Lung (tissue), 13 donors: ENCODE results near the gene SPRR5. TPM values are rescaled to one million over a fixed set of nuclear protein-coding genes. Genes with fewer than 3 reads are reported as not detected.

Experiments used
- ATAC-seq: fragments of 200-7000 bp; cut with Tn5 transposase; one replicate; pipeline ENCODE4 v1.9.1; 2020; ENCODE audit warnings: moderate number of reproducible peaks; ENCODE audit not compliant: insufficient read depth, low FRiP score
- DNase-seq, 3 donors: peaks; one replicate each; pipeline ENCODE4 v3.0.0-alpha.2; 2013 to 2017
- H3K27ac ChIP-seq, 2 donors: one replicate each; pipeline ENCODE4 v1.5.1; 2013; ENCODE audit warnings: mild to moderate bottlenecking in 2 of 2, moderate library complexity in 2 of 2, control low read depth in 1 of 2, inconsistent platforms in 1 of 2, low read depth in 1 of 2, low read length in 1 of 2
- H3K27me3 ChIP-seq, 3 donors: one replicate each; pipeline ENCODE4 v1.5.1; 2013; ENCODE audit warnings: low read length in 2 of 3; ENCODE audit not compliant: control insufficient read depth in 3 of 3, insufficient read depth in 3 of 3
- H3K36me3 ChIP-seq, 4 donors: one replicate each; pipeline ENCODE4 v1.5.1; 2013; ENCODE audit warnings: low read length in 4 of 4, mild to moderate bottlenecking in 1 of 4, moderate library complexity in 1 of 4; ENCODE audit not compliant: control insufficient read depth in 4 of 4, insufficient read depth in 4 of 4
- H3K4me1 ChIP-seq, 5 donors: one replicate each; pipeline ENCODE4 v1.5.1; 2013; ENCODE audit warnings: low read length in 5 of 5, mild to moderate bottlenecking in 2 of 5, moderate library complexity in 1 of 5; ENCODE audit not compliant: control insufficient read depth in 5 of 5, insufficient read depth in 5 of 5
- H3K4me3 ChIP-seq: one replicate; pipeline ENCODE4 v1.5.1; 2013; ENCODE audit warnings: mild to moderate bottlenecking, control low read depth, moderate library complexity
- H3K9ac ChIP-seq, 2 donors: one replicate each; pipeline ENCODE4 v1.5.1; 2013; ENCODE audit warnings: low read length in 2 of 2, control low read depth in 1 of 2; ENCODE audit not compliant: insufficient read depth in 1 of 2
- H3K9me3 ChIP-seq, 4 donors: one replicate each; pipeline ENCODE4 v1.5.1; 2013; ENCODE audit warnings: low read length in 3 of 4, mild to moderate bottlenecking in 1 of 4, moderate library complexity in 1 of 4; ENCODE audit not compliant: control insufficient read depth in 4 of 4, insufficient read depth in 3 of 4
- CTCF ChIP-seq: IDR thresholded peaks from 2 replicates; pipeline ENCODE4 v1.5.1; 2012; ENCODE audit warnings: mild to moderate bottlenecking; ENCODE audit errors: control extremely low read depth, extremely low read depth
- WGBS, 2 donors: extraction: QIAGEN DNeasy Blood & Tissue Kit; methylation state at CpG; one replicate each; pipeline ENCODE4 v1.1.7; 2013; 5-methylcytosine and 5-hydroxymethylcytosine counted together
- polyA plus RNA-seq, 2 donors: library from polyadenylated mRNA; stranded (reverse); fragments of 200-250 nt; gene quantifications; one replicate each; pipeline ENCODE4 v1.2.1, GENCODE V29; 2013
- small RNA-seq: library from RNA; depleted of rRNA; stranded (forward); fragments of <200 nt; gene quantifications from one replicate; pipeline ENCODE3, GENCODE V24; 2014; ENCODE audit warnings: low replicate concordance
- total RNA-seq, 2 donors: library from RNA; depleted of rRNA in 1 of 2; stranded (reverse); fragments of >200 nt in 1 of 2; gene quantifications; one replicate each; pipeline ENCODE4 v1.2.1, GENCODE V29; 2014 to 2021
- donor health status: control.
- donor health status: control.
- donor health status: Bipolar disorder and iron deficiency.
- donor health status: healthy.
- donor health status: DM: yes; HTN: yes; CAD: no.

SPRR5 gene
- total and polyA plus RNA-seq, 4 donors: 0.05 TPM; not detected in 3

- Histone ChIP-seq H3K9ac (no peak overlapping the region), H3K27ac (no peak overlapping the region), H3K4me1 (no peaks in the 10 kb centered on the region), H3K36me3 (no peaks in the 10 kb centered on the region), H3K27me3 (no peaks in the 10 kb centered on the region), H3K9me3 (peaks cover 0 to 5% (median 1%) of the 10 kb centered on the region in 4 donors), H3K4me3 (no peak overlapping the region)
- ATAC-seq (no peak), DNase-seq (no peak)
- TF ChIP-seq CTCF: no peak
- 76 to 84% methylated on average over 4 of the region's 4 CpGs for WGBS, 2 donors
Observed at GRCh38 chr1:152998476-152998875, 51.5 kb downstream of the SPRR5 start.

Small RNA genes within 50 kb of the gene (small RNA-seq; reads per million reads assigned to genes)
- not detected for gene SPRR1A

Other genes starting within 250 kb of the SPRR5 start
- not detected for gene LCE2A, start 248.9 kb upstream of the SPRR5 start, total RNA-seq
- gene LCE2A, start 248.9 kb upstream of the SPRR5 start, polyA plus RNA-seq: not detected
- gene LCE4A, start 239.0 kb upstream of the SPRR5 start, total RNA-seq: not detected
- gene LCE4A, start 239.0 kb upstream of the SPRR5 start, polyA plus RNA-seq: not detected
- gene KPRP, start 189.2 kb upstream of the SPRR5 start, total RNA-seq: not detected
- gene KPRP, start 189.2 kb upstream of the SPRR5 start, polyA plus RNA-seq: not detected
- not detected for gene LCE1F, start 172.1 kb upstream of the SPRR5 start, total RNA-seq
- not detected for gene LCE1F, start 172.1 kb upstream of the SPRR5 start, polyA plus RNA-seq
- not detected for gene LCE1E, start 160.9 kb upstream of the SPRR5 start, total RNA-seq
- not detected for gene LCE1E, start 160.9 kb upstream of the SPRR5 start, polyA plus RNA-seq
- not detected for gene LCE1D, start 150.5 kb upstream of the SPRR5 start, total RNA-seq
- gene LCE1D, start 150.5 kb upstream of the SPRR5 start, polyA plus RNA-seq: not detected
- gene LCE1C, start 140.6 kb upstream of the SPRR5 start, total RNA-seq: not detected
- not detected for gene LCE1C, start 140.6 kb upstream of the SPRR5 start, polyA plus RNA-seq
- not detected for gene LCE1B, start 135.2 kb upstream of the SPRR5 start, total RNA-seq
- not detected for gene LCE1B, start 135.2 kb upstream of the SPRR5 start, polyA plus RNA-seq
- not detected for gene LCE1A, start 119.7 kb upstream of the SPRR5 start, total RNA-seq
- gene LCE1A, start 119.7 kb upstream of the SPRR5 start, polyA plus RNA-seq: not detected
- gene LCE6A, start 104.3 kb upstream of the SPRR5 start, total RNA-seq: not detected
- not detected for gene LCE6A, start 104.3 kb upstream of the SPRR5 start, polyA plus RNA-seq
- not detected for gene LCE7A, start 87.2 kb upstream of the SPRR5 start, total RNA-seq
- not detected for gene LCE7A, start 87.2 kb upstream of the SPRR5 start, polyA plus RNA-seq
- not detected for gene SMCP, start 68.9 kb upstream of the SPRR5 start, total RNA-seq
- not detected for gene SMCP, start 68.9 kb upstream of the SPRR5 start, polyA plus RNA-seq
- gene IVL, start 38.7 kb upstream of the SPRR5 start, total RNA-seq: under 1 TPM in 1 of 2 donors, not detected in 1; 0.31 TPM
- gene IVL, start 38.7 kb upstream of the SPRR5 start, polyA plus RNA-seq: under 1 TPM; 0.22 to 0.52 TPM
- gene SPRR4, start 23.4 kb downstream of the SPRR5 start, total RNA-seq: not detected
- gene SPRR4, start 23.4 kb downstream of the SPRR5 start, polyA plus RNA-seq: not detected
- gene SPRR1A, start 36.9 kb downstream of the SPRR5 start, total RNA-seq: not detected
- not detected for gene SPRR1A, start 36.9 kb downstream of the SPRR5 start, polyA plus RNA-seq
- gene SPRR3, start 54.5 kb downstream of the SPRR5 start, total RNA-seq: 1 to 10 TPM in 1 of 2 donors, not detected in 1; 1.9 TPM
- 1 to 10 TPM in 1 of 2 donors, under 1 TPM in 1; 0.50 to 1.2 TPM for gene SPRR3, start 54.5 kb downstream of the SPRR5 start, polyA plus RNA-seq
- gene SPRR1B, start 84.0 kb downstream of the SPRR5 start, total RNA-seq: not detected
- gene SPRR1B, start 84.0 kb downstream of the SPRR5 start, polyA plus RNA-seq: 1 to 10 TPM in 1 of 2 donors, under 1 TPM in 1; 0.31 to 1.9 TPM
- not detected for gene SPRR2D, start 93.9 kb downstream of the SPRR5 start, total RNA-seq
- gene SPRR2D, start 93.9 kb downstream of the SPRR5 start, polyA plus RNA-seq: 1 to 10 TPM; 1.0 to 2.5 TPM
- under 1 TPM in 1 of 2 donors, not detected in 1; 0.82 TPM for gene SPRR2A, start 110.3 kb downstream of the SPRR5 start, total RNA-seq
- gene SPRR2A, start 110.3 kb downstream of the SPRR5 start, polyA plus RNA-seq: 1 to 10 TPM in 1 of 2 donors, not detected in 1; 4.5 TPM
- not detected for gene SPRR2B, start 124.4 kb downstream of the SPRR5 start, total RNA-seq
- gene SPRR2B, start 124.4 kb downstream of the SPRR5 start, polyA plus RNA-seq: not detected
- not detected for gene SPRR2E, start 147.3 kb downstream of the SPRR5 start, total RNA-seq
- gene SPRR2E, start 147.3 kb downstream of the SPRR5 start, polyA plus RNA-seq: under 1 TPM; 0.33 to 0.60 TPM
- not detected for gene SPRR2F, start 166.3 kb downstream of the SPRR5 start, total RNA-seq
- gene SPRR2F, start 166.3 kb downstream of the SPRR5 start, polyA plus RNA-seq: under 1 TPM in 1 of 2 donors, not detected in 1; 0.73 TPM
- gene SPRR2G, start 203.7 kb downstream of the SPRR5 start, total RNA-seq: not detected
- not detected for gene SPRR2G, start 203.7 kb downstream of the SPRR5 start, polyA plus RNA-seq